Gastroesophageal sphincter (tissue), 4 donors: ENCODE results near the gene ABL1. TPM values are rescaled to one million over a fixed set of nuclear protein-coding genes. Genes with fewer than 3 reads are reported as not detected.

ENCODE experiments used
- ATAC-seq: fragments of 150-250 bp; one replicate; pipeline ENCODE4 v1.9.1; 2016; ENCODE audit warnings: mild to moderate bottlenecking, moderate library complexity
- H3K27ac ChIP-seq, 4 donors: fragments of 200-600 bp; sonication (generic) in 3 of 4; 1 replicate in 3 of 4; 2 replicates in 1 of 4; pipeline ENCODE4 v1.5.1; 2016 to 2019
- H3K27me3 ChIP-seq: fragments of 200-600 bp; sonication (generic); one replicate; pipeline ENCODE4 v1.5.1; 2019
- H3K36me3 ChIP-seq, 2 donors: fragments of 200-600 bp; sonication (generic); one replicate each; pipeline ENCODE4 v1.5.1; 2019; ENCODE audit warnings: control low read depth in 1 of 2
- H3K4me1 ChIP-seq, 3 donors: fragments of 200-600 bp; sonication (generic); 1 replicate in 2 of 3; 2 replicates in 1 of 3; pipeline ENCODE4 v1.5.1; 2016 to 2019; ENCODE audit warnings: control low read depth in 2 of 3
- H3K4me3 ChIP-seq, 2 donors: fragments of 200-600 bp; sonication (generic); one replicate each; pipeline ENCODE4 v1.5.1; 2019; ENCODE audit warnings: mild to moderate bottlenecking in 1 of 2, moderate library complexity in 1 of 2
- H3K9me3 ChIP-seq, 3 donors: fragments of 200-600 bp; sonication (generic); one replicate each; pipeline ENCODE4 v1.5.1; 2017 to 2019; ENCODE audit warnings: control low read depth in 2 of 3
- EP300 ChIP-seq: sonication (generic); formaldehyde crosslinking; IDR thresholded peaks from one replicate; pipeline ENCODE4 v1.6.1; 2017; ENCODE audit warnings: antibody characterized with exemption, mild to moderate bottlenecking
- POLR2A ChIP-seq, 2 donors: fragments of 450-650 bp; IDR thresholded peaks; one replicate each; pipeline ENCODE4 v1.6.1; 2017; ENCODE audit warnings: antibody characterized with exemption in 2 of 2, mild to moderate bottlenecking in 2 of 2, moderate library complexity in 1 of 2
- POLR2AphosphoS5 ChIP-seq: sonication (generic); formaldehyde crosslinking; IDR thresholded peaks from one replicate; pipeline ENCODE4 v1.6.1; 2017; ENCODE audit warnings: antibody characterized with exemption
- WGBS, 2 donors: methylation state at CpG; one replicate each; pipeline ENCODE4 v1.1.5; 2018; ENCODE audit warnings: low coverage in 1 of 2; 5-methylcytosine and 5-hydroxymethylcytosine counted together
- total RNA-seq, 4 donors: library from RNA; depleted of rRNA; stranded (reverse); fragments of >200 nt; gene quantifications; one replicate each; pipeline ENCODE4 v1.1.0, GENCODE V29; 2016
- TF ChIP-seq, protein P1 (sequence below), 4 experiments: fragments of 200-600 bp in 2 of 4; fragments of 450-650 bp in 2 of 4; sonication (generic) in 1 of 4; IDR thresholded peaks; one replicate each; pipeline ENCODE4 v1.5.1; 2017 to 2019; ENCODE audit warnings: antibody characterized with exemption in 4 of 4, mild to moderate bottlenecking in 2 of 4, moderate library complexity in 2 of 4

Gene ABL1
- total RNA-seq, 4 donors from 2014 or later = 81.4 to 147 (median 125) TPM

DNA sequence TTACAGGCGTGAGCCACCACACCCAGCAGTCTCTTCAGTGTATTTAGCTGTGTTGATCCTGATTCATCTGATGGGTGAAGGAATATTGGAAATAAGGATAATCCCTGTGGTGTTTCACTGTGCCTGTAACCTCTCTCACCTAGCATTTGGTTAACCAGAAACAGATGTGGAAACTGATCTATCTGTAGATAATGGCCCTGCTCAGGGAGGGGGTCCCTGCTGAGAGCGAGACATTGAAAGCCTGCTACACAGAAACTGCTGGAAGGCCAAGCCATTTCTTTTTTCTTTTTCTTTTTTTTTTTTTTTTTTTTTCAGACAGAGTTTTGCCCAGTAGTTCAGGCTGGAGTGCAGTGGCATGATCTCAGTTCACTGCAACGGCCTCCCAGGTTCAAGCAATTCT, 33.2 kb downstream of the ABL1 start:
- peaks cover 3 to 93% (median 17%) of the 10 kb centered on the region in 3 donors for H3K4me1 ChIP-seq
- peaks cover 0 to 60% of the 10 kb centered on the region in 2 donors for H3K36me3 ChIP-seq
- no peak for ATAC-seq
- no peaks in the 10 kb centered on the region for H3K9me3 ChIP-seq
- H3K27me3 ChIP-seq = no peaks in the 10 kb centered on the region
- H3K27ac ChIP-seq = peak overlapping the region in 1 of 4 donors; percentile 80
- no peak for TF ChIP-seq POLR2AphosphoS5
- H3K4me3 ChIP-seq = no peak overlapping the region
- 84 to 88% methylated on average over 2 to 3 of the region's 3 CpGs for WGBS, 2 donors

DNA sequence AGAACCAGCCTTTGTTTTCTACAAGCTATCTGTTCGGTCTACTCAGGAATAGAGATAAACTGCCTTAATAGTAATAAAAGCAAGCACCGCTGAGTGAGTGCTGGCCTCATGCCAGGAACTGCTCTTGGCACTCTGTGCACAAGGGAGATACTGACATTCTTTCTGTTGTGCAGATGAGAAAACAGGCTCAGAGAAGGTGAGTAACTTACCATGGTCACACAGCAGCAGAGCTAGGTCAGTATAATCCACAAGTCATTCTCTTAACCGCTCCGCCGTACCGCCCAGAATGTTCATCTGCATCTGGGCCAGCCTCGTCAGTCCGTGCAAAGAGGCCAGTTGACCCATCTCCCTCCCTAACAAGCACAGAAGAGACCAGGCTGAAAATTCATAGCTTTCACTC, 34.2 kb downstream of the ABL1 start:
- Histone ChIP-seq H3K4me1 (peaks cover 5 to 93% (median 18%) of the 10 kb centered on the region in 3 donors), H3K4me3 (no peak overlapping the region), H3K27ac (peak overlapping the region in 2 of 4 donors; percentile 5 to 80), H3K9me3 (no peaks in the 10 kb centered on the region), H3K27me3 (no peaks in the 10 kb centered on the region), H3K36me3 (peaks cover 0 to 60% of the 10 kb centered on the region in 2 donors)
- 51 to 68% methylated on average over 4 to 8 of the region's 8 CpGs for WGBS, 2 donors
- TF ChIP-seq EP300 (no peak), POLR2AphosphoS5 (peak; percentile 30)
- ATAC-seq = no peak

DNA sequence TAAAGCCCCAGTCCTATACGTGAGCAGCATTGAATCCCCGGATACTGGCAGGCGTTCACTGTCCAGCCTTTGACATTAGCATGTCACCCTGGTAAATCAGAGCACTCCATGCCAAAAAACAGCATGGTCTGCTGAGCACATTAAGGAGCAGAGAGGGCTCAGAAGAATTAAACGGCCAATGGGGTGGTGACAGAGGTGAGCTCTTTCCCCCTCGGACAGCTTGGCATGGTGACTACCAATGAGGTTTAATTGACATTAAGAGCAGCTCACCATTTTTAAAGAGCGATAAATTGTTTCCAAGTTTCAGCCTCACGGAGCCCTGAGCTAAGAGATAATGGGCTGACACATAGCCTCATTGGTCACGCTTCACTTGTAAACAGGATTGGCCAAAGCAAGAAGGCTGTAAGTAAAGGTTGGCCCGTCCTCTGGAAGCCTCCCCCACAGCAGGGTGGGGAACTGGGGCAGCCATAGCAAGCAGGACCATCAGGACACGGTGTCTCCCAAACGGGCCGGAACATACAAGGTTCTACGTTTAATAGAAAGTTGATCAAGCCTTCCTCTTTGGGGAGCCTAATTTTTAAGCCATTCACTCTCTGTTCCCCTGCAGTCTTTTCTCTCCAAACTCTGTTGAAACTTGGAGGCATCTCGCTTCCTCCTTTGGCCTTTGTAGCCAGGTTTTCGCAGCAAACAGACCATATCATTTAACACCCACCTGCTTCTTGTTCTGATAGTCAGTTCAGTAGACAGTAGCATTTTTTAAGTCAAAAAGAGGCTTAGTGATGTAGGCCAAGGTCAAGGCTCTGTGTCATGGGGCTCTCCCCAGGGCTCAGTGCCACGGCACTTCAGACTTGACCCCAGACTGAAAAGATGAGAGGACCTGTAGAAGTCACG, 35.7 kb downstream of the ABL1 start:
- H3K27me3 ChIP-seq = no peaks in the 10 kb centered on the region
- peaks cover 5 to 100% (median 18%) of the 10 kb centered on the region in 3 donors for H3K4me1 ChIP-seq
- 64 to 70% methylated on average over 13 to 16 of the region's 17 CpGs for WGBS, 2 donors
- H3K27ac ChIP-seq = peak overlapping the region in 2 of 4 donors; percentile 73 to 80
- peaks cover 0 to 60% of the 10 kb centered on the region in 2 donors for H3K36me3 ChIP-seq
- ATAC-seq = no peak
- no peaks in the 10 kb centered on the region for H3K9me3 ChIP-seq
- TF ChIP-seq, protein P1, sequence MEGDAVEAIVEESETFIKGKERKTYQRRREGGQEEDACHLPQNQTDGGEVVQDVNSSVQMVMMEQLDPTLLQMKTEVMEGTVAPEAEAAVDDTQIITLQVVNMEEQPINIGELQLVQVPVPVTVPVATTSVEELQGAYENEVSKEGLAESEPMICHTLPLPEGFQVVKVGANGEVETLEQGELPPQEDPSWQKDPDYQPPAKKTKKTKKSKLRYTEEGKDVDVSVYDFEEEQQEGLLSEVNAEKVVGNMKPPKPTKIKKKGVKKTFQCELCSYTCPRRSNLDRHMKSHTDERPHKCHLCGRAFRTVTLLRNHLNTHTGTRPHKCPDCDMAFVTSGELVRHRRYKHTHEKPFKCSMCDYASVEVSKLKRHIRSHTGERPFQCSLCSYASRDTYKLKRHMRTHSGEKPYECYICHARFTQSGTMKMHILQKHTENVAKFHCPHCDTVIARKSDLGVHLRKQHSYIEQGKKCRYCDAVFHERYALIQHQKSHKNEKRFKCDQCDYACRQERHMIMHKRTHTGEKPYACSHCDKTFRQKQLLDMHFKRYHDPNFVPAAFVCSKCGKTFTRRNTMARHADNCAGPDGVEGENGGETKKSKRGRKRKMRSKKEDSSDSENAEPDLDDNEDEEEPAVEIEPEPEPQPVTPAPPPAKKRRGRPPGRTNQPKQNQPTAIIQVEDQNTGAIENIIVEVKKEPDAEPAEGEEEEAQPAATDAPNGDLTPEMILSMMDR (IDR thresholded peaks at IDR 0.05) = no peak
- TF ChIP-seq POLR2A (IDR thresholded peaks at IDR 0.05) (no peak), EP300 (no peak), POLR2AphosphoS5 (no peak)
- H3K4me3 ChIP-seq = no peak overlapping the region

DNA sequence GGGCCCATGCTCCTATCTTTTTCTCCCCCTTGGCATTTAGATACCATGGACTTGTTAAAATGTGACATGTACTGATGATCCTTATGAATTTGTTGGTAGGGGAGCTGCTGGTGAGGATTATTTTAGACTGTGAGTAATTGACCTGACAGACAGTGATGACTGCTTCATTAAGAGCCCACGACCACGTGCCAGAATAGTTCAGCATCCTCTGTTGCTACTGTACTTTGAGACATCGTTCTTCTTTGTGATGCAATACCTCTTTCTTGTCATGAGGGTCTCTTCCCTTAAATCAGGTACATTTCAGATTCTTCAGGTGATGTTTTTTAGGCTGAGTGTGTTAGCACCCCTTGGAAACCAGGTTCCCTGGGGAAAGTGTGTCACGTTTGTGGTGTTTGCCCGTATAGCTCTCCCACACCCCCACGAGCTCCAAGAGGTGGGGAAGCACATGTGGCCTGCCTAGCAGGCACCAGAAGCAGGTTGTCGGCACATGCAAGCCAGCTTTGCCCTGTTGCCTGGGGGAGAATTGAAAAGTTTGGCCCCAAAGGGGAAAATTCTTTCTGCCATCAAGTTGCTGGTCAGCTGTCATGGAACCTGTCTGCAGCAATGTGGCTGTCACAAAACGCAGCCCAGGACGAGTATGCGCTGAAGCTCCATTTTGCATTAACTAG, 36.5 kb downstream of the ABL1 start:
- H3K4me1 ChIP-seq = peaks cover 5 to 94% (median 18%) of the 10 kb centered on the region in 3 donors
- H3K36me3 ChIP-seq = peaks cover 0 to 65% of the 10 kb centered on the region in 2 donors
- peak overlapping the region in 2 of 4 donors; percentile 73 to 80 for H3K27ac ChIP-seq
- no peaks in the 10 kb centered on the region for H3K27me3 ChIP-seq
- no peak for ATAC-seq
- WGBS, 2 donors = 21 to 58% methylated on average over 5 to 8 of the region's 10 CpGs
- TF ChIP-seq, protein P1 (IDR thresholded peaks at IDR 0.05) = no peak
- TF ChIP-seq POLR2AphosphoS5 (no peak), EP300 (no peak), POLR2A (IDR thresholded peaks at IDR 0.05) (no peak)
- no peak overlapping the region for H3K4me3 ChIP-seq
- H3K9me3 ChIP-seq = no peaks in the 10 kb centered on the region

DNA sequence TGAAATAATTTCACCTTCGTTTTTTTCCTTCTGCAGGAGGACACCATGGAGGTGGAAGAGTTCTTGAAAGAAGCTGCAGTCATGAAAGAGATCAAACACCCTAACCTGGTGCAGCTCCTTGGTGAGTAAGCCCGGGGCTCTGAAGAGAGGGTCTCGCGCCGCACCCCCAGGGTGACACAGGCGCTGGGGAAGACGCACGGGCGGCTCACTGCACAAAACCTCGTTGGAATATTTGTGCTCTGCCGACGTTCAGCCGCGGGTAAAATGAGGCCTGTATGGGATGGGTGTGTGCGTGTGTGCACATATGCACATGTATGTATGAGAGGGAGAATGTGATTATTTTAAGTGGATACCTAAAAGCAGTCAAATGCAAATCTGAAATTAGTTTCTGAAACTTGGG, 37.0 kb downstream of the ABL1 start:
- Histone ChIP-seq H3K27ac (peak overlapping the region in 2 of 4 donors; percentile 73 to 80), H3K4me3 (no peak overlapping the region), H3K27me3 (no peaks in the 10 kb centered on the region), H3K4me1 (peaks cover 5 to 88% (median 18%) of the 10 kb centered on the region in 3 donors), H3K9me3 (no peaks in the 10 kb centered on the region), H3K36me3 (peaks cover 0 to 70% of the 10 kb centered on the region in 2 donors)
- no peak for ATAC-seq
- WGBS, 2 donors = 80 to 92% methylated on average over 4 to 15 of the region's 15 CpGs
- TF ChIP-seq EP300 = no peak
- TF ChIP-seq POLR2AphosphoS5 = no peak
- TF ChIP-seq POLR2A (IDR thresholded peaks at IDR 0.05) = no peak
- TF ChIP-seq, protein P1 (IDR thresholded peaks at IDR 0.05) = no peak
